DND-41 (cell line): Measurements from ENCODE around the gene EXOSC7.

Experiments used
- ATAC-seq: fragments of 200-7000 bp; cut with Tn5 transposase; 3 replicates; pipeline ENCODE4 v1.9.1; 2021; ENCODE audit warnings: low read depth; ENCODE audit not compliant: insufficient read depth
- DNase-seq: peaks from one replicate; pipeline ENCODE4 v3.0.0-alpha.2; 2020
- H2AFZ ChIP-seq: 2 replicates; pipeline ENCODE4 v1.6.0; 2012; ENCODE audit warnings: low read depth, low read length
- H3K27ac ChIP-seq: 2 replicates; pipeline ENCODE4 v1.5.1; 2012; ENCODE audit warnings: low read length, inconsistent platforms
- H3K27me3 ChIP-seq: fragments of 200-600 bp; sonication (generic); 2 replicates; pipeline ENCODE4 v1.6.0; 2012; ENCODE audit warnings: low read length, mild to moderate bottlenecking, inconsistent platforms; ENCODE audit not compliant: insufficient read depth, poor library complexity
- H3K36me3 ChIP-seq: 2 replicates; pipeline ENCODE4 v1.5.1; 2012; ENCODE audit warnings: low read length, inconsistent platforms; ENCODE audit not compliant: insufficient read depth
- H3K4me1 ChIP-seq: 2 replicates; pipeline ENCODE4 v1.5.1; 2012; ENCODE audit warnings: mild to moderate bottlenecking, low read length; ENCODE audit not compliant: insufficient read depth
- H3K4me2 ChIP-seq: 2 replicates; pipeline ENCODE4 v1.6.0; 2012; ENCODE audit warnings: mild to moderate bottlenecking, moderate library complexity, low read length, inconsistent platforms; ENCODE audit not compliant: insufficient read depth
- H3K4me3 ChIP-seq, 2 experiments: fragments of 200-600 bp in 1 of 2; shearing (Covaris generic) in 1 of 2; 2 replicates each; pipeline ENCODE4 v1.5.1; 2012 to 2016; ENCODE audit warnings: inconsistent platforms in 2 of 2, low read length in 2 of 2, mild to moderate bottlenecking in 2 of 2, low read depth in 1 of 2, moderate library complexity in 1 of 2
- H3K79me2 ChIP-seq: 2 replicates; pipeline ENCODE4 v1.6.0; 2012; ENCODE audit warnings: low read length, inconsistent platforms; ENCODE audit not compliant: insufficient read depth
- H3K9ac ChIP-seq: 2 replicates; pipeline ENCODE4 v1.6.0; 2012; ENCODE audit warnings: low read depth, mild to moderate bottlenecking, inconsistent platforms, low read length, moderate library complexity
- H3K9me3 ChIP-seq: 2 replicates; pipeline ENCODE4 v1.5.1; 2012; ENCODE audit warnings: low read length, moderate library complexity, mild to moderate bottlenecking, inconsistent platforms; ENCODE audit not compliant: insufficient read depth, severe bottlenecking
- H4K20me1 ChIP-seq: 2 replicates; pipeline ENCODE4 v1.6.0; 2012; ENCODE audit warnings: low read length; ENCODE audit not compliant: insufficient read depth
- CTCF ChIP-seq: IDR thresholded peaks from 2 replicates; pipeline ENCODE4 v1.5.1; 2012; ENCODE audit warnings: borderline replicate concordance, low read length, moderate library complexity, mild to moderate bottlenecking; ENCODE audit not compliant: poor library complexity, severe bottlenecking; ENCODE audit errors: extremely low read depth
- EZH2 ChIP-seq: IDR thresholded peaks from 3 replicates; pipeline ENCODE4 v1.6.1; 2012; ENCODE audit warnings: borderline replicate concordance, low read depth, mild to moderate bottlenecking, moderate library complexity, low read length, inconsistent platforms; ENCODE audit not compliant: severe bottlenecking

The EXOSC7 gene

GRCh38 chr3:44976002-44976815 is at the start of gene EXOSC7, which contains the start of gene ZDHHC3:
TSS of gene EXOSC7 (plus strand) at chr3:44976244. CDS start at chr3:44976278, 34 bp downstream.
TSS of gene ZDHHC3 (minus strand) at chr3:44976174. CDS start at chr3:44959436, 16,738 bp downstream.
- Histone ChIP-seq H3K4me1 (peaks cover 43% of the 10 kb centered on the region), H3K9ac (peak within 1 kb of the TSS; percentile 77), H3K36me3 (no peaks in the 10 kb centered on the region), H3K27ac (peak within 1 kb of the TSS; percentile 81), H3K9me3 (no peaks in the 10 kb centered on the region), H2AFZ (peak within 1 kb of the TSS; percentile 93), H3K79me2 (peaks cover 94% of the 10 kb centered on the region), H4K20me1 (peaks cover 15% of the 10 kb centered on the region; the same call in 1 of the 2 replicates), H3K4me3 (peak within 1 kb of the TSS; percentile 78 to 99), H3K27me3 (no peaks in the 10 kb centered on the region), H3K4me2 (peak within 1 kb of the TSS; percentile 97)
- DNase-seq (peak; percentile 84), ATAC-seq (peak; percentile 82)
- no peak for TF ChIP-seq EZH2
- no peak for TF ChIP-seq CTCF

- H4K20me1 ChIP-seq, result no peaks in the 10 kb centered on the region
- no peak overlapping the region for H3K9ac ChIP-seq
- TF ChIP-seq EZH2 (no peak), CTCF (no peak)
- H3K27me3 ChIP-seq, result no peaks in the 10 kb centered on the region
- peaks cover 63% of the 10 kb centered on the region for H3K36me3 ChIP-seq
- no peak for ATAC-seq
- H3K4me2 ChIP-seq, result no peak overlapping the region
- no peaks in the 10 kb centered on the region for H3K79me2 ChIP-seq
- no peak for DNase-seq
- no peaks in the 10 kb centered on the region for H3K4me1 ChIP-seq
- H3K4me3 ChIP-seq, result no peak overlapping the region
- no peaks in the 10 kb centered on the region for H3K9me3 ChIP-seq
- no peak overlapping the region for H2AFZ ChIP-seq
- no peak overlapping the region for H3K27ac ChIP-seq
These were observed 49.1 kb upstream of the EXOSC7 start for GRCh38 chr3:44926921-44927320.

- Histone ChIP-seq H3K9ac (no peak overlapping the region), H3K4me1 (no peaks in the 10 kb centered on the region), H4K20me1 (no peaks in the 10 kb centered on the region), H3K4me2 (no peak overlapping the region), H3K4me3 (no peak overlapping the region), H3K79me2 (no peaks in the 10 kb centered on the region), H3K36me3 (peaks cover 63% of the 10 kb centered on the region), H3K27ac (no peak overlapping the region), H3K9me3 (no peaks in the 10 kb centered on the region), H3K27me3 (no peaks in the 10 kb centered on the region), H2AFZ (no peak overlapping the region)
- no peak for DNase-seq
- ATAC-seq, result no peak
- peak; percentile 10 for TF ChIP-seq CTCF
- no peak for TF ChIP-seq EZH2
These were observed 48.7 kb upstream of the EXOSC7 start for GRCh38 chr3:44927371-44927770.
